ENCODE measurements around the gene NDUFS2. TPM values are rescaled to one million over a fixed set of nuclear protein-coding genes. Genes with fewer than 3 reads are reported as not detected.
A peak's percentile ranks its signal among the peaks of the same experiment; 100 is the strongest.

NDUFS2 gene
- total and polyA plus RNA-seq, 2 of the 8 experiments (the other 6 are each of a cell fraction or from before 2014, with no cell fraction given), result 95.1 to 113 TPM

- peak within 1 kb of the TSS; percentile 79 to 94 for H3K4me2 ChIP-seq (ENCODE audit: insufficient read depth in 1 of 2, low read depth in 2 of 2, low read length in 2 of 2)
- ChIA-PET POLR2A (ENCODE audit: partially characterized antibody) (interaction anchor here (0.7 to 3.6 kb wide), 15 partner anchors 8 to 64 kb away, joined by 3 to 23 read pairs (median 3); partner anchors contain the start of gene SDHC), CTCF (ENCODE audit: partially characterized antibody) (interaction anchor here (0.9 to 5.8 kb wide), 13 partner anchors 10 to 60 kb away, joined by 3 to 67 read pairs (median 5); partner anchors contain the start of genes ADAMTS4, NDUFS2 and TOMM40L)
- H4K8ac ChIP-seq (ENCODE audit: extremely low read depth, insufficient read depth, low read length), result no peak within 1 kb of the TSS; the same call in 1 of the 2 replicates
- no peaks in the 10 kb centered on the region for H3K79me1 ChIP-seq (ENCODE audit: low read depth, low read length)
- H3K4me3 ChIP-seq (ENCODE audit: extremely low read depth in 1 of 4, insufficient read depth in 2 of 4, low read depth in 3 of 4, low read length in 4 of 4), result peak within 1 kb of the TSS; percentile 51 to 68 (median 64)
- no peak within 1 kb of the TSS for H3K56ac ChIP-seq (replicated peaks; ENCODE audit: insufficient read length, low read depth, low read length)
- DNase-seq (ENCODE audit: low read depth in 1 of 2, low spot score in 2 of 2) (peak; percentile 68 to 91), FAIRE-seq (peak; percentile 39)
- H3K27me3 ChIP-seq (replicated peaks in 1 of 4; ENCODE audit: control insufficient read depth in 3 of 4, extremely low read depth in 1 of 4, insufficient read depth in 3 of 4, low read length in 3 of 4), result peaks cover 7 to 25% (median 22%) of the 10 kb centered on the region in 4 experiments
- 2% methylated on average over 55 of the region's 62 CpGs; no CpG with 5 or more reads in 1 of the 2 experiments for WGBS, 2 experiments (ENCODE audit: extremely low coverage in 1 of 2, insufficient coverage in 1 of 2, insufficient read length in 1 of 2, insufficient replicate concordance in 2 of 2, low coverage in 1 of 2, low lambda C conversion rate in 2 of 2, missing lambda C conversion rate in 1 of 2)
- H3K9me3 ChIP-seq (ENCODE audit: insufficient read depth in 2 of 2, low read depth in 1 of 2, low read length in 1 of 2), result peaks cover 11 to 12% of the 10 kb centered on the region in 2 experiments
- H3K23ac ChIP-seq (ENCODE audit: insufficient read length), result no peak within 1 kb of the TSS
- H3K36me3 ChIP-seq (ENCODE audit: control insufficient read depth in 2 of 4, insufficient read depth in 4 of 4, low read length in 3 of 4), result peaks cover 0 to 3% (median 0%) of the 10 kb centered on the region in 4 experiments; a peak in 1 of 8 replicates
- no peak within 1 kb of the TSS for H3K14ac ChIP-seq (ENCODE audit: insufficient read length)
- no peak within 1 kb of the TSS for H2BK5ac ChIP-seq (ENCODE audit: low read depth, low read length)
- no peak within 1 kb of the TSS for H3K27ac ChIP-seq (ENCODE audit: low read depth, low read length)
- H2BK120ac ChIP-seq (replicated peaks; ENCODE audit: low read depth, low read length), result no peak within 1 kb of the TSS
- no peaks in the 10 kb centered on the region for H4K20me1 ChIP-seq (replicated peaks in 1 of 2; ENCODE audit: control insufficient read depth in 1 of 2, insufficient read depth in 2 of 2, low read length in 2 of 2)
- no peak within 1 kb of the TSS for H2AK5ac ChIP-seq (ENCODE audit: low read depth, low read length)
- peaks cover 9% of the 10 kb centered on the region for H3K23me2 ChIP-seq (ENCODE audit: low read depth, low read length)
- H4K5ac ChIP-seq (ENCODE audit: insufficient read length, low read depth, low read length), result no peak within 1 kb of the TSS
- peak within 1 kb of the TSS in 1 of 4 experiments; percentile 18; a peak in 1 of 7 replicates for H3K9ac ChIP-seq (replicated peaks in 1 of 4; ENCODE audit: extremely low read depth in 1 of 4, low read depth in 3 of 4, low read length in 3 of 4)
- H3K4me1 ChIP-seq (replicated peaks in 1 of 4; ENCODE audit: control insufficient read depth in 3 of 4, insufficient read depth in 4 of 4, low read length in 3 of 4), result peaks cover 0 to 8% (median 3%) of the 10 kb centered on the region in 4 experiments; a peak in 3 of 7 replicates
- peak within 1 kb of the TSS; percentile 92 for H2AFZ ChIP-seq (ENCODE audit: low read length)
- no peaks in the 10 kb centered on the region for H3K79me2 ChIP-seq (ENCODE audit: control insufficient read depth in 1 of 2, insufficient read depth in 2 of 2, low read length in 2 of 2)
- H2BK15ac ChIP-seq (ENCODE audit: low read length), result no peak within 1 kb of the TSS
- H4K91ac ChIP-seq (replicated peaks; ENCODE audit: insufficient read length, low read length), result no peak within 1 kb of the TSS
- no peak within 1 kb of the TSS for H3K4ac ChIP-seq (replicated peaks; ENCODE audit: insufficient read length, low read depth, low read length)
- no peak within 1 kb of the TSS for H2BK20ac ChIP-seq (ENCODE audit: low read length)
- peak within 1 kb of the TSS; percentile 18; the same call in 1 of the 2 replicates for H2BK12ac ChIP-seq (ENCODE audit: low read depth, low read length)
- 0 out of 2 replicates have a peak within 1 kb of the TSS, but pooled peaks have one; percentile 17 for H3K18ac ChIP-seq (ENCODE audit: extremely low read depth, low read length)
- TF ChIP-seq NANOG (IDR thresholded peaks at IDR 0.05; ENCODE audit: insufficient read depth, low read depth, low read length, poor library complexity, severe bottlenecking) (no peak), SP4 (IDR thresholded peaks at IDR 0.05; ENCODE audit: low read length) (no peak), TAF7 (optimal IDR thresholded peaks at IDR 0.05; ENCODE audit: borderline replicate concordance, low read depth, low read length) (no peak), SIN3A (conservative IDR thresholded peaks at IDR 0.05 in 1 of 2, IDR thresholded peaks at IDR 0.05 in 1 of 2; ENCODE audit: low read depth in 1 of 2, low read length in 2 of 2) (peak; percentile 24 to 77; a peak in 1 of 4 replicates), RAD21 (IDR thresholded peaks at IDR 0.05 in 1 of 2, conservative IDR thresholded peaks at IDR 0.05 in 1 of 2; ENCODE audit: low read depth in 2 of 2, low read length in 2 of 2) (no peak), ATF2 (IDR thresholded peaks at IDR 0.05; ENCODE audit: low read length) (no peak)
These were observed 56.5 kb downstream of the NDUFS2 start, which contains the start of gene PCP4L1 for GRCh38 chr1:161258439-161259344. TSS of gene PCP4L1 (plus strand) at chr1:161258745. CDS start at chr1:161258975, 230 bp downstream.

All from H1 (cell line).